Renal pelvis (tissue), 12 donors: ENCODE data around the gene PPT1. TPM values are rescaled to one million over a fixed set of nuclear protein-coding genes. Genes with fewer than 3 reads are reported as not detected.

ENCODE experiments used
- DNase-seq: peaks from one replicate; pipeline ENCODE4 v3.0.0-alpha.2; 2013
- long read RNA-seq, 16 experiments: transcript quantifications; one replicate each; lab custom pipeline, GENCODE V29; 2026
- polyA plus RNA-seq, 3 donors: library from polyadenylated mRNA; unstranded; fragments of 120-200 nt; gene quantifications; one replicate each; pipeline ENCODE4 v1.2.1, GENCODE V29; 2013; ENCODE audit not compliant: insufficient read length in 3 of 3

The PPT1 gene
- polyA plus RNA-seq, result 100 to 1,000 TPM in 1 of 3 donors, 10 to 100 TPM in 2; 93.0 to 113 (median 98.8) TPM
- long read RNA-seq, donor 1, full-length matches to known transcripts, result 29 of 38 reads
- long read RNA-seq, donor 1, partial matches to known transcripts, result 9 of 38 reads
- long read RNA-seq, donor 1, other reads (novel, unspliced or antisense), result 0 of 38 reads
- long read RNA-seq, donor 2, full-length matches to known transcripts, result 51 of 86 reads
- long read RNA-seq, donor 2, partial matches to known transcripts, result 35 of 86 reads
- long read RNA-seq, donor 2, other reads (novel, unspliced or antisense), result 0 of 86 reads
- long read RNA-seq, donor 3, full-length matches to known transcripts, result 36 of 42 reads
- long read RNA-seq, donor 3, partial matches to known transcripts, result 6 of 42 reads
- long read RNA-seq, donor 3, other reads (novel, unspliced or antisense), result 0 of 42 reads
- long read RNA-seq, donor 4, full-length matches to known transcripts, result 40 of 52 reads
- long read RNA-seq, donor 4, partial matches to known transcripts, result 12 of 52 reads
- long read RNA-seq, donor 4, other reads (novel, unspliced or antisense), result 0 of 52 reads
- long read RNA-seq, donor 5, full-length matches to known transcripts, result 24 of 24 reads
- long read RNA-seq, donor 5, partial matches to known transcripts, result 0 of 24 reads
- long read RNA-seq, donor 5, other reads (novel, unspliced or antisense), result 0 of 24 reads
- long read RNA-seq, donor 6, full-length matches to known transcripts, result 29 of 58 reads
- long read RNA-seq, donor 6, partial matches to known transcripts, result 15 of 58 reads
- long read RNA-seq, donor 6, other reads (novel, unspliced or antisense), result 14 of 58 reads
- long read RNA-seq, donor 7, full-length matches to known transcripts, result 43 of 43 reads
- long read RNA-seq, donor 7, partial matches to known transcripts, result 0 of 43 reads
- long read RNA-seq, donor 7, other reads (novel, unspliced or antisense), result 0 of 43 reads
- long read RNA-seq, donor 8, full-length matches to known transcripts, result 24 of 30 reads
- long read RNA-seq, donor 8, partial matches to known transcripts, result 6 of 30 reads
- long read RNA-seq, donor 8, other reads (novel, unspliced or antisense), result 0 of 30 reads
- long read RNA-seq, donor 9, full-length matches to known transcripts, result 42 of 67 reads
- long read RNA-seq, donor 9, partial matches to known transcripts, result 25 of 67 reads
- long read RNA-seq, donor 9, other reads (novel, unspliced or antisense), result 0 of 67 reads
- long read RNA-seq, donor 10, full-length matches to known transcripts, result 29 of 41 reads
- long read RNA-seq, donor 10, partial matches to known transcripts, result 12 of 41 reads
- long read RNA-seq, donor 10, other reads (novel, unspliced or antisense), result 0 of 41 reads
- long read RNA-seq, donor 11, full-length matches to known transcripts, result 28 of 28 reads
- long read RNA-seq, donor 11, partial matches to known transcripts, result 0 of 28 reads
- long read RNA-seq, donor 11, other reads (novel, unspliced or antisense), result 0 of 28 reads
- long read RNA-seq, donor 12, full-length matches to known transcripts, result 40 of 64 reads
- long read RNA-seq, donor 12, partial matches to known transcripts, result 24 of 64 reads
- long read RNA-seq, donor 12, other reads (novel, unspliced or antisense), result 0 of 64 reads
- long read RNA-seq, donor 13, full-length matches to known transcripts, result 23 of 35 reads
- long read RNA-seq, donor 13, partial matches to known transcripts, result 7 of 35 reads
- long read RNA-seq, donor 13, other reads (novel, unspliced or antisense), result 5 of 35 reads
- long read RNA-seq, donor 14, result 0 reads
- long read RNA-seq, donor 15, full-length matches to known transcripts, result 39 of 61 reads
- long read RNA-seq, donor 15, partial matches to known transcripts, result 22 of 61 reads
- long read RNA-seq, donor 15, other reads (novel, unspliced or antisense), result 0 of 61 reads
- long read RNA-seq, donor 16, full-length matches to known transcripts, result 41 of 478 reads
- long read RNA-seq, donor 16, partial matches to known transcripts, result 400 of 478 reads
- long read RNA-seq, donor 16, other reads (novel, unspliced or antisense), result 37 of 478 reads

DNA sequence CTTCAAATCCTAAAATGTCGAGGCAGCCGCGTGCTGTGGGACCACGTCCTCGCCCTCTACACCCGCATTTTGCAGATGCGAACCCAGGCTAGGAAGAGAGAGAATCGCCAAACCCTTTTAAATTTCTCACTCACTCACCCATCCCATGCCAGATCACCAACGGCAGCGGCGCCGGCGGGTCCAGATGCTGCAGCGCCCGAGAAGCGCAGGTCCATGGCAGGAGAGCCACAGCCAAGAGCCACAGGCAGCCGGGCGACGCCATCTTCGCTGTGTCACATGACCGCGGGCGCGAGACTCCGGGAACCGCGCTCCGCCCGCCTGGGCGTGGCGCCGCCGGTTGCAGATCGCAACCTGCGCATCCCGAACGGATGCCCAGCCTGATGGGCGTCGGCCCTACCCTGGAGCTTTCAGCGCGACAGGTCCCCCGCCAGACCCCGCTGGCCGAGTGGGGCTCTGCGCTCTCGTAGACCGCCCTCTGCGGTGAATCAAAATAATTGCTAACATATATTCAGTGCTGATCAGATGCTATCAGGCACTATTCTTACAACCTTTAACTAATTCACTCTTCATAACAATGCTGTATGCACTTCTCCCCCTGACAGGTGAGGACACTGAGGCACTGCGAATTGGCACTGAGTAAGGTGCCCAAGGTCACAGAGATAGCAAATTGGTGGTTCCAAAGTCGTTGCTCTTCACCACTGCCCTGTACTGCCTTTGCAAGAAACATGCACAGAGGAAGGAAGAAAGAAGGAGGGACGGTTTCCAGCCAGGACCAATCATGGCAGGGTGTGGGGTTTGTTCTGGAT lies at the start of gene PPT1:
TSS of gene PPT1 (minus strand) at position 276 of the 806 bp plus-strand sequence. CDS start at position 262, 14 bp downstream.
- peak; percentile 69 for DNase-seq

DNA sequence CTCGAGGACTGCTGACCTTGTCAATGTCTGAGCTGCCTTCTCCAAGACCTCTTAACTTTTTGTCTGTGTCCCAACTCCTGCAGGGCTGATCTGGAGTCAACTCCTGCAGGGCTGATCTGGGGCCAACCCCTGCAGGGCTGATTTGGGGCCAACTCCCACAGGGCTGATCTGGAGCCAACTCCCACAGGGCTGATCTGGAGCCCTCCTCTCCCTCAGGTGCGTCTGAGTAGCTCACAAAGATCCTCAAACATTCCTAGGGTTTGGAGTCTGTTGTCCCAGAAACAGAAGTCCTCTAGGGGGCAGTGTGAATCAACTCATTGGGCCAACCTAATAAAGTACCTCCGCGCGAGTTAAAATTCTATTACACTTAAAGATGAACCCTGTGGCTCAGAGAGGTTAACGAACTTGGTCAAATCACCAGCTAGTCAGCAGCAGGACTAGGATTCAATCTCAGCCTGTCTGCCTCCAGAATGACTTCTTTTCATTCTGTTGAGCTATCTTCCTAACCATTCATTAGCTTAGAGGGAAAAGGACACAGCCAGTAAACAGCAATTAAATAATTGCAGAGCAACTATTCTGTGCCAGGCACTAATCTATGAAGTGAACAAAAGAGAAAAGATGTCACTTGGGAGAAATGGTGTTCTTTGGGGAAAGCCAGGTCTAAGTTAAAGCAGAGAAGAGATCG lies 47.0 kb upstream of the PPT1 start:
- DNase-seq, result peak; percentile 77

DNA sequence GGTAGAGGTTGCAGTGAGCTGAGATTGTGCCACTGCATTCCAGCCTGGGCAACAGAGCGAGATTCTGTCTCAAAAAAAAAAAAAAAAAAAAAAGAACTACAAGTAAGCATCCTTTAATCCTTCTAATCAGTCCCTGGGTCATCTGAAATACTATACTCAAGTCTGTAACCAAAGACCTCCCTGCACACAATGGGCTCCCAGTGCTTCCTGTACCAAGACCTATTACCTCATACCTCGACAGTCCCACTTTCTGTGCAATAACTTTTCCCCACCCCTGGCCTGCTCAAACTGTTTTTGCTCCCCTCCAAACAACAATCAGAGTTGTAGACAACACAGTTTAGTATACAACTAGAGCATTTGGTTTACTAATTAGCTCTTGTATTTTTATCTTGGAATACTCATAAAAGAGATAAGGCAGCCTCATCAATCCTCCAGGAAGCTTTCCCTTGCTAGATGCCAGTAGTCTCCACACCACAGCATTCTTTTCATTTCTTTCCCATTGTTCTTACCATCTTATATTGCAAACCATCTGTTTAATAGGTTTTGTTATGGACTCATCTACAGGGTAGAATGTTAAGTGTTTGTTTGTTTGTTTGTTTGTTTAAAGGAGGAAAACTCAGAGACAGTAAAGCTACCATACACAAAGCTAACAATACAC lies 45.0 kb upstream of the PPT1 start:
- DNase-seq, result no peak

DNA sequence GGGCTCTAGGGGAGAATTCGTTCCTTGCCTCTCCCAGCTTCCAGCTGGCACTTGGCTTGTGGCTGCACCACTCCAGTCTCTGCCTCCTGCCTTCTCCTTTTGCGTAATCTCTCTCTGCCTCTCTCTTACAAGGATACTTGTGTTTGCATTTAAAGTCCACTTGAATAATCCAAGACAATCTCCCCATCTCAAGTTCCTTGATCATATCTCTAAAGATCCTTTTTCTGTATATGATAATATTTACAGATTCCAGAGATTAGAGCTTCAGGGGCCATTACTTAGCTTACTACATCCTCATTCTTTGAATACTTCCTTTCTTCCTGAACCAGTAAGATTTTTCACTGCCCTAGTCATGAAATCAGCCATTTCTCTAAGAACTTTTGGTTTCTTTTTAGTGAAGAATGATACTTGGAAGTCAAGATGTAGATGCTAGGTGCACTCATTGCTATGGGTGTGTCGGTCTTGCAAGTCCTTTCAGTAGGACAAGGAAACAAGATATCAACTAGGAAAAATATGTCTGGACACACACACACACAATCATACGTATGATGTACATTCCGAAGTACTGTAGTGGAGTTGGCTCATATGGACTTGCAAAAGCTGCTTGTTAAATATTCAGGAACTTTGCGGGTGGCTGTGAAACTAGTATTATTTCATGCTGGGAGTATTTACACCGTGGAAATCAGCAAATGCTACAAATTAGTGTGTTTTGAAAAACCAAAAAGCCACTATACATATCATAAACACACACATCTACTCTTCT lies 43.3 kb upstream of the PPT1 start:
- DNase-seq, result no peak

- DNase-seq, result no peak
Measured at GRCh38 chr1:40133839-40134238, 36.8 kb upstream of the PPT1 start.

GRCh38 chr1:40133312-40133665 lies 36.2 kb upstream of the PPT1 start:
- DNase-seq, result no peak

DNA sequence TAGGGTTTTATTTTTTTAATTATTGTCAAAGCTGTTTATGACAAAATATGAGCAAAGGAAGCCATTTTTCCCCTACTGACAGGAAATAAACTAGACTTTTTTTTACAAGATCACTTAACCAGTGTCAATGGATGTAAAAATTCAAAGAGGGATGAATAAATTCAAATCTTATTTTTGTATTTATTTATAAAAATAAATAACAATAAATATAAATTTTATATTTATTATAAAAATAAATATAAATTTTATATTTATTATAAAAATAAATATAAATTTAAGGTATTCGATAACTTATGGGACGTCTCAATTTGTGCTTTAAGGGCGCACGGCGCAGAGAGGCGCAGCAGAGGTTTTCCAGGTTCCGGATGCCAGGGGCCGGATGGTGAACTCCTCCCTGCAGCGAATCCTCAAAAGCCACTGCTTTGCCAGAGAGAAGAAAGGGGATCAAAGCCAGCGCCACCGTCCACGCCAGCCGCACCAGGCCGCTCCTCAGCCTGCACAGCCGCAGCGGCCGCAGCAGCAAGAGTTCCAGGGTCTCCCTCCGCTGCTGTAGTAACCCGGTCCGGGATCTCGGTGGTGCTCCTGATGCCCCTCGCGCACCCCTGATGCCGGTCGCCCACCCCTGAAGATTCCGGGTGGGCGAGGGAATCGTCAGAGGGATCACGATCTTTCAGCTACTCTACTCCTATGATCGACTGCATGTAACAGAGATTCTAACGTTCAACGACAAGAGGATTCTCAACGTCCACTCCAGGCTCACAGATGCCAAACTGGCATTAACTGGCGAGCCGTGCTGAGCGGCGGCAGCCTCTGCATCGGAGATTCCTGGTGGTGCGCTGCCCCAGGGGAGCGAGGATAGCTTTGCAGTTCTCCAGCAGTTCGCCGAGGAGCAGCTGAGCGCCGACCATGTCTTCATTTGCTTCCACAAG lies 35.6 kb upstream of the PPT1 start:
- DNase-seq, result peak; percentile 30

GRCh38 chr1:40130892-40131291 lies 33.8 kb upstream of the PPT1 start:
- no peak for DNase-seq

DNA sequence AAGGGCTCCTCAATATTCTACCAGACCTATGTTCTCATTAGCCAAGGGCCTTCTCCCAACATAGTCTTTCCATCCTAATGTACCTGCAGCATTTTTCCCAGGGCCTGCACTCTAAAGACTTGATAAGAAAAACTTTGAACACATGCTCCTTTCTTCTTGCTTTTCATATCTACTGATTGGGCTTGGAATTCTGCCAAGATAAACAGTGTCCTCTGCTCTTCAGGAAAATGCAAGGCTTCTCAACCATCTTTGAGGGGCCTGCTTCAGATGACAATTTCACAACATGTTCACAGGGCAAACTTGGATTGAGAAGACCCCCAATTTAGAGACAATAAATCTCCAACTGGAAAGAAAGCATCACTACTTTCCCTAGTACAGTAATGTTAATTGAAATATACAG lies 25.8 kb upstream of the PPT1 start:
- no peak for DNase-seq

- no peak for DNase-seq
Measured at GRCh38 chr1:40120128-40120527, 23.1 kb upstream of the PPT1 start.

DNA sequence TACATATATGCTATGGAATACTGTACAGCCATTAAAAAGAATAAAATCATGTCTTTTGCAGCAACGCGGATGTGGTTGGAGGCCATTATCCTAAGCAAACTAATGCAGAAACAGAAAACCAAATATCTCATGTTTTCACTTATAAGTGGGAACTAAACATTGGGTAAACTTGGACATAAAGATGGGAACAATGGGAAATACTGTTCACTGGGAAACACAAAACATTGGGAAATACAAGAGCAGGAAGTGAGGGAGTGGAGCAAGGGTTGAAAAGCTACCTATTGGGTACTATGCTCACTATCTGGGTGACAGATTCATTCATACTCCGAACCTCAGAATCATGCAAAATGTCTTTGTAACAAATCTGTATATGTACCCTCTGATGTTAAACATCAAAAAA lies 17.3 kb upstream of the PPT1 start:
- DNase-seq, result no peak

DNA sequence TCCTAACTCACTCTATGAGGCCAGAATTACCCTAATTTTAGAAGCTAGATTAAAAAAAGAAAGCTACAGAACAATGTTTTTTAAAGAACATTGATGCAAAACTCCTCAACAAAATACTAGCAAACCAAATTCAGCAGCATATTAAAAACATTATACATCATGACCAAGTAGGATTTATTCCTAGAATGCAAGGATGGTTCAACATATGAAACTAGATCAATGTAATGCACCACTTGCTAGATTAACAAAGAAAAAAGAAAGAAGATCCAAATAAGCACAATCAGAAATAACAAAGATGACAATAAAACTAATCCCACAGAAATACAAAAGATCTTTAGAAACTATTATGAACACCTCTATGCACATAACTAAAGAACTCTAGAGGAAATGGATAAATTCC lies 13.3 kb upstream of the PPT1 start:
- no peak for DNase-seq

DNA sequence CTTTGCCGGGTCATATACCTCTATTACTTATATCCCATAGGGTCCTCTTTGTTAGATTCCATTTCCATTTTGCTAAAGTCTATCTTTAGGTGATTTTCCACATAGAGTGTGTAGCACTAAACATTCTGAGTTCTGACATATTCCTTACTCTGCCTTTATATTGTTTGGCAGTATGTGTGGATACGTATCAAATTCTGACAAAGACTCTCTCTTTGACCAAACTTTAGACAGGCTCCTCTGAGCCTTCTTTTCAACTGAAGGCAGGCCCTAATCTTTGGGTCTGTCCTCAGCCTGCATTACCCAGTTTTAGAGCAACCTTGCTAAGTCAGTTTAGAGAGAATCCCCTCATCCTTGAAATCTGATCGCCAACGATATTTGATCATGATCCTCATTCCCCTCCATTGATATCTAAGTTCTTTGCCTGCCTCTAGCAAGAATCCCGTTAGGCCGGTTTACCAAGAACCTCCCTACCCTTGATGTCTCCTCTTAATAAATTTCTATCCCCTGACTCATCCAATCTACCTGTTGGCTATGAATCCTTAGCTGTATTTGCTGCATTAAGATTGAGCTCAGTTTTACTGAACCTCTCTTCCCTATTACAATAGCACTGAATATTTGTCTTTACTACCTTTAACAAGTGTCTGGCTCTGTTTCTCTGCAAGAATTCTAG lies 10.4 kb upstream of the PPT1 start:
- no peak for DNase-seq

DNA sequence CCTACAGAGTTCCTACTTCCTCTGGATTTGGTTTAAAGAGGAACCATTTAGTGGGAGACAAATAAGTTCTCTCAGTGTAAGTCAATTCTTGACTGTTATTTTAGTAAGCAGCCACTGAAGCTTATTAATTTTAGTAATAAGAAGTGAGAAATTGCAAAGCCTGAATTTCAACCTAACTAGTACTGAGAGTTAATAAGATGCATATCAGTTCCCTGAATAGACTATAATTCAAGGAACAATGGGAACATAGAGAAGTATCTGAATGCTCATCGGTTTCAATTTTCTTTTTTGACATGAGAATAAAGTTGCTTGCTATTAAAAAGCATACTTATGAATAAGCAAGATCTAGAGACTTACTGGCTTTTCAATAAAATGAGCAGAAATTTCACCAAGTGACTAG lies 8.0 kb upstream of the PPT1 start:
- no peak for DNase-seq

- no peak for DNase-seq
Measured at GRCh38 chr1:40102896-40103295, 5.8 kb upstream of the PPT1 start.

- no peak for DNase-seq
Measured at GRCh38 chr1:40102038-40102437, 5.0 kb upstream of the PPT1 start.
